GM23338 (cell line): ENCODE data around the gene MOK. TPM values are rescaled to one million over a fixed set of nuclear protein-coding genes. Genes with fewer than 3 reads are reported as not detected.

ENCODE experiments used
- ATAC-seq: fragments of 200-7000 bp; cut with Tn5 transposase; 3 replicates; pipeline ENCODE4 v1.9.1; 2020
- DNase-seq: peaks from one replicate; pipeline ENCODE4 v3.0.0-alpha.2; 2015; ENCODE audit warnings: low spot score
- H2AFZ ChIP-seq: fragments of 200-600 bp; sonication (generic); 2 replicates; pipeline ENCODE4 v1.8.0; 2016; ENCODE audit warnings: antibody characterized with exemption, mild to moderate bottlenecking, moderate library complexity
- H3F3A ChIP-seq: fragments of 200-600 bp; sonication (generic); replicated peaks from 2 replicates; pipeline ENCODE4 v1.8.0; 2017; ENCODE audit warnings: antibody characterized with exemption, mixed run types, low read depth
- H3K27ac ChIP-seq: fragments of 200-600 bp; sonication (generic); 2 replicates; pipeline ENCODE4 v1.6.1; 2016; ENCODE audit warnings: low read depth
- H3K27me3 ChIP-seq: fragments of 200-600 bp; sonication (generic); 2 replicates; pipeline ENCODE4 v1.8.0; 2016; ENCODE audit warnings: mild to moderate bottlenecking, mixed run types, moderate library complexity; ENCODE audit not compliant: insufficient read depth
- H3K36me3 ChIP-seq: fragments of 200-600 bp; sonication (generic); 2 replicates; pipeline ENCODE4 v1.8.0; 2016; ENCODE audit warnings: mild to moderate bottlenecking; ENCODE audit not compliant: insufficient read depth
- H3K4me1 ChIP-seq: fragments of 200-600 bp; sonication (generic); 2 replicates; pipeline ENCODE4 v1.8.0; 2016; ENCODE audit warnings: mild to moderate bottlenecking, moderate library complexity; ENCODE audit not compliant: insufficient read depth
- H3K4me2 ChIP-seq: fragments of 200-600 bp; sonication (generic); 2 replicates; pipeline ENCODE4 v1.7.1; 2017; ENCODE audit warnings: mixed run types
- H3K4me3 ChIP-seq: fragments of 200-600 bp; sonication (generic); 2 replicates; pipeline ENCODE4 v1.6.1; 2016; ENCODE audit warnings: mixed run types
- H3K79me2 ChIP-seq: fragments of 200-600 bp; sonication (generic); replicated peaks from 2 replicates; pipeline ENCODE4 v1.8.0; 2017; ENCODE audit warnings: mild to moderate bottlenecking; ENCODE audit not compliant: insufficient read depth
- H3K9me2 ChIP-seq: fragments of 200-600 bp; sonication (generic); 2 replicates; pipeline ENCODE4 v1.8.0; 2017; ENCODE audit not compliant: insufficient read depth
- H4K20me1 ChIP-seq: fragments of 200-600 bp; sonication (generic); replicated peaks from 2 replicates; pipeline ENCODE4 v1.8.0; 2017; ENCODE audit warnings: mild to moderate bottlenecking; ENCODE audit not compliant: insufficient read depth
- H3K27ac Mint-ChIP-seq: 2 replicates; pipeline ENCODE4 v1.8.0; 2020; ENCODE audit warnings: inconsistent platforms, mild to moderate bottlenecking, moderate library complexity, mixed read lengths
- H3K27me3 Mint-ChIP-seq: 3 replicates; pipeline ENCODE4 v1.8.0; 2022; ENCODE audit warnings: low read depth, mild to moderate bottlenecking, moderate library complexity, mixed read lengths, inconsistent platforms; ENCODE audit not compliant: insufficient read depth, poor library complexity
- H3K36me3 Mint-ChIP-seq: 3 replicates; pipeline ENCODE4 v1.8.0; 2021; ENCODE audit warnings: low read depth, mild to moderate bottlenecking, inconsistent platforms, moderate library complexity, mixed read lengths
- H3K4me1 Mint-ChIP-seq: 3 replicates; pipeline ENCODE4 v1.8.0; 2020; ENCODE audit warnings: mild to moderate bottlenecking, inconsistent platforms, mixed read lengths
- H3K4me3 Mint-ChIP-seq: 3 replicates; pipeline ENCODE4 v1.8.0; 2021; ENCODE audit warnings: moderate library complexity, mild to moderate bottlenecking, inconsistent platforms, mixed read lengths
- H3K9me3 Mint-ChIP-seq: 3 replicates; pipeline ENCODE4 v1.8.0; 2020; ENCODE audit warnings: moderate library complexity, mild to moderate bottlenecking, inconsistent platforms, mixed read lengths
- CREB1 ChIP-seq: fragments of 250-450 bp; sonication (Bioruptor Pico); IDR thresholded peaks from 2 replicates; pipeline ENCODE4 v1.5.0; 2020; ENCODE audit warnings: low read depth, mild to moderate bottlenecking, moderate library complexity
- CTCF ChIP-seq, 2 experiments: fragments of 200-600 bp in 1 of 2; sonication (generic) in 1 of 2; conservative IDR thresholded peaks; 2 replicates each; pipeline versions ENCODE4 v1.5.1 to v1.6.1; 2016 to 2017; ENCODE audit warnings: antibody characterized with exemption in 2 of 2, low read depth in 2 of 2, mild to moderate bottlenecking in 2 of 2, moderate library complexity in 1 of 2
- EZH2phosphoT487 ChIP-seq: fragments of 200-600 bp; sonication (generic); IDR thresholded peaks from one replicate; pipeline ENCODE4 v1.8.1; 2018; ENCODE audit warnings: antibody characterized with exemption; ENCODE audit not compliant: unreplicated experiment
- JUNB ChIP-seq: IDR thresholded peaks from one replicate; pipeline ENCODE4 v1.6.1; 2016; ENCODE audit warnings: antibody characterized with exemption; ENCODE audit not compliant: unreplicated experiment
- NANOG ChIP-seq: IDR thresholded peaks from 2 replicates; pipeline ENCODE4 v1.6.1; 2016; ENCODE audit warnings: antibody characterized with exemption, borderline replicate concordance
- POLR2AphosphoS5 ChIP-seq: IDR thresholded peaks from 2 replicates; pipeline ENCODE4 v1.6.1; 2016; ENCODE audit warnings: antibody characterized with exemption, low read depth
- REST ChIP-seq: IDR thresholded peaks from one replicate; pipeline ENCODE4 v1.6.1; 2018; ENCODE audit warnings: antibody characterized with exemption; ENCODE audit not compliant: unreplicated experiment
- STAT1 ChIP-seq: IDR thresholded peaks from one replicate; pipeline ENCODE4 v1.6.1; 2016; ENCODE audit warnings: antibody characterized with exemption; ENCODE audit not compliant: unreplicated experiment
- ZNF114 ChIP-seq: fragments of 250-450 bp; sonication (Bioruptor Pico); IDR thresholded peaks from 2 replicates; pipeline ENCODE4 v1.5.0; 2020; ENCODE audit warnings: mild to moderate bottlenecking, moderate library complexity
- ZNF331 ChIP-seq: fragments of 250-450 bp; sonication (Bioruptor Pico); IDR thresholded peaks from 2 replicates; pipeline ENCODE4 v1.5.0; 2020; ENCODE audit warnings: low read depth, mild to moderate bottlenecking, moderate library complexity
- polyA plus RNA-seq: library from polyadenylated mRNA; unstranded; fragments of >200 nt; fragmentation: Nextera tagmentation; extraction: Ambion mirVana; gene quantifications from 2 replicates; pipeline ENCODE4 v1.2.1, GENCODE V29; 2016
- total RNA-seq: library from RNA; depleted of rRNA; stranded (reverse); fragments of >200 nt; shearing (Covaris generic); gene quantifications from 2 replicates; pipeline ENCODE4 v1.2.3, GENCODE V29; 2014

MOK gene
- total and polyA plus RNA-seq, 2 experiments from 2014 or later, result 3.1 TPM

GRCh38 chr14:102196902-102197230 is 108.1 kb downstream of the MOK start:
- no peak for DNase-seq
- Mint-ChIP-seq H3K27me3 (peaks cover 7% of the 10 kb centered on the region), H3K4me3 (no peak overlapping the region), H3K4me1 (peaks cover 29% of the 10 kb centered on the region), H3K9me3 (no peaks in the 10 kb centered on the region; the same call in 2 of the 3 replicates), H3K36me3 (peaks cover 10% of the 10 kb centered on the region), H3K27ac (no peak overlapping the region)
- H4K20me1 ChIP-seq, result peaks cover 16% of the 10 kb centered on the region
- peaks cover 3% of the 10 kb centered on the region for H3K36me3 ChIP-seq
- peaks cover 17% of the 10 kb centered on the region; the same call in 1 of the 2 replicates for H3K4me1 ChIP-seq
- no peaks in the 10 kb centered on the region for H3K9me2 ChIP-seq
- TF ChIP-seq ZNF331 (no peak), ZNF114 (CRISPR knock-in tag) (no peak)
- H3K4me2 ChIP-seq, result no peak overlapping the region
- ATAC-seq, result no peak
- no peak overlapping the region for H3K27ac ChIP-seq
- no peak overlapping the region for H3K4me3 ChIP-seq
- no peak overlapping the region for H2AFZ ChIP-seq
- peaks cover 70% of the 10 kb centered on the region for H3K79me2 ChIP-seq
- H3K27me3 ChIP-seq, result no peaks in the 10 kb centered on the region
- no peaks in the 10 kb centered on the region for H3F3A ChIP-seq

- peaks cover 3% of the 10 kb centered on the region for H3K36me3 ChIP-seq
- H3K27me3 ChIP-seq, result no peaks in the 10 kb centered on the region
- H3K4me2 ChIP-seq, result no peak overlapping the region
- peaks cover 70% of the 10 kb centered on the region for H3K79me2 ChIP-seq
- Mint-ChIP-seq H3K36me3 (peaks cover 10% of the 10 kb centered on the region), H3K27me3 (peaks cover 6% of the 10 kb centered on the region), H3K4me1 (peaks cover 29% of the 10 kb centered on the region), H3K4me3 (no peak overlapping the region), H3K9me3 (no peaks in the 10 kb centered on the region; the same call in 2 of the 3 replicates), H3K27ac (no peak overlapping the region)
- H2AFZ ChIP-seq, result no peak overlapping the region
- no peak for DNase-seq
- H3K9me2 ChIP-seq, result no peaks in the 10 kb centered on the region
- H3K27ac ChIP-seq, result no peak overlapping the region
- no peaks in the 10 kb centered on the region for H3F3A ChIP-seq
- peaks cover 18% of the 10 kb centered on the region for H3K4me1 ChIP-seq
- no peak for ATAC-seq
- peaks cover 16% of the 10 kb centered on the region for H4K20me1 ChIP-seq
- no peak overlapping the region for H3K4me3 ChIP-seq
- TF ChIP-seq ZNF331 (no peak), CREB1 (CRISPR knock-in tag) (no peak), JUNB (no peak), REST (no peak), EZH2phosphoT487 (no peak), ZNF114 (CRISPR knock-in tag) (no peak), CTCF (conservative IDR thresholded peaks at IDR 0.05; ENCODE audit: low read depth in 2 of 2) (no peak), POLR2AphosphoS5 (no peak), STAT1 (no peak), NANOG (no peak)
Observed at GRCh38 chr14:102196039-102196901, 108.7 kb downstream of the MOK start.
